Measurements from ENCODE around the gene KCNK5. TPM values are rescaled to one million over a fixed set of nuclear protein-coding genes. Genes with fewer than 3 reads are reported as not detected.

KCNK5 gene
- polyA plus RNA-seq, 3 donors: 0.09 TPM; not detected in 2

- no peaks in the 10 kb centered on the region for H4K20me1 ChIP-seq (ENCODE audit: insufficient read depth, low read length)
- no peak overlapping the region for H3K27ac ChIP-seq (ENCODE audit: low read depth in 1 of 2, low read length in 2 of 2)
- no peak overlapping the region for H3K4me3 ChIP-seq (replicated peaks in 1 of 3; ENCODE audit: low read depth in 2 of 3, low read length in 3 of 3)
- no peak overlapping the region for H3K4me2 ChIP-seq (replicated peaks; ENCODE audit: extremely low read depth, low read length, poor library complexity, severe bottlenecking)
- H3K9me3 ChIP-seq (replicated peaks in 1 of 2; ENCODE audit: control insufficient read depth in 1 of 2, insufficient read depth in 1 of 2, low read length in 2 of 2): no peaks in the 10 kb centered on the region
- H3K9ac ChIP-seq (ENCODE audit: insufficient read depth, low read length, poor library complexity, severe bottlenecking): no peak overlapping the region
- peaks cover 0 to 6% (median 0%) of the 10 kb centered on the region in 7 donors for H3K9me3 Mint-ChIP-seq
- no peaks in the 10 kb centered on the region for H3K79me2 ChIP-seq (ENCODE audit: insufficient read depth, low read length)
- whole genome bisulfite sequencing (ENCODE audit: insufficient coverage): 30% methylated on average over 2 of the region's 3 CpGs
- no peak overlapping the region for H2AFZ ChIP-seq (ENCODE audit: insufficient read depth, low read depth, low read length, poor library complexity, severe bottlenecking)
- H3K36me3 ChIP-seq (replicated peaks in 1 of 2; ENCODE audit: control insufficient read depth in 1 of 2, insufficient read depth in 2 of 2, low read length in 2 of 2): no peaks in the 10 kb centered on the region
- no peaks in the 10 kb centered on the region for H3K27me3 ChIP-seq (ENCODE audit: control insufficient read depth in 2 of 2, insufficient read depth in 2 of 2, low read length in 2 of 2)
- TF ChIP-seq CTCF (IDR thresholded peaks at IDR 0.05): no peak
- no peak overlapping the region for H3K27ac Mint-ChIP-seq
- H3K4me1 ChIP-seq (ENCODE audit: control insufficient read depth in 1 of 2, insufficient read depth in 2 of 2, low read length in 2 of 2): no peaks in the 10 kb centered on the region
- intact Hi-C loops (cut with micrococcal nuclease): no loop called here
- DNase-seq: no peak
- no peak overlapping the region for H3K4me3 Mint-ChIP-seq
- H3K4me1 Mint-ChIP-seq: peaks cover 3% of the 10 kb centered on the region
- H3K36me3 Mint-ChIP-seq: no peaks in the 10 kb centered on the region
- H3K27me3 Mint-ChIP-seq (ENCODE audit: low read depth in 3 of 3): peaks cover 1 to 5% (median 4%) of the 10 kb centered on the region in 3 donors
These were observed 71.8 kb downstream of the KCNK5 start for GRCh38 chr6:39157511-39157910.

GRCh38 chr6:39156801-39157200 lies 72.5 kb downstream of the KCNK5 start:
- no peak overlapping the region for H3K4me3 ChIP-seq (replicated peaks in 1 of 3; ENCODE audit: low read depth in 2 of 3, low read length in 3 of 3)
- no peak overlapping the region for H3K4me2 ChIP-seq (replicated peaks; ENCODE audit: extremely low read depth, low read length, poor library complexity, severe bottlenecking)
- Mint-ChIP-seq H3K9me3 (peaks cover 0 to 6% (median 0%) of the 10 kb centered on the region in 7 donors), H3K4me1 (peaks cover 5% of the 10 kb centered on the region), H3K36me3 (no peaks in the 10 kb centered on the region), H3K27ac (no peak overlapping the region), H3K4me3 (no peak overlapping the region), H3K27me3 (ENCODE audit: low read depth in 3 of 3) (peaks cover 1 to 8% (median 4%) of the 10 kb centered on the region in 3 donors)
- no peak overlapping the region for H2AFZ ChIP-seq (ENCODE audit: insufficient read depth, low read depth, low read length, poor library complexity, severe bottlenecking)
- no peak for TF ChIP-seq CTCF (IDR thresholded peaks at IDR 0.05)
- H3K9me3 ChIP-seq (replicated peaks in 1 of 2; ENCODE audit: control insufficient read depth in 1 of 2, insufficient read depth in 1 of 2, low read length in 2 of 2): no peaks in the 10 kb centered on the region
- no peak overlapping the region for H3K9ac ChIP-seq (ENCODE audit: insufficient read depth, low read length, poor library complexity, severe bottlenecking)
- no peaks in the 10 kb centered on the region for H3K79me2 ChIP-seq (ENCODE audit: insufficient read depth, low read length)
- no peak for DNase-seq
- H3K36me3 ChIP-seq (replicated peaks in 1 of 2; ENCODE audit: control insufficient read depth in 1 of 2, insufficient read depth in 2 of 2, low read length in 2 of 2): no peaks in the 10 kb centered on the region
- H3K27ac ChIP-seq (ENCODE audit: low read depth in 1 of 2, low read length in 2 of 2): no peak overlapping the region
- intact Hi-C loops (cut with micrococcal nuclease): no loop called here
- no peaks in the 10 kb centered on the region for H3K27me3 ChIP-seq (ENCODE audit: control insufficient read depth in 2 of 2, insufficient read depth in 2 of 2, low read length in 2 of 2)
- no peaks in the 10 kb centered on the region for H4K20me1 ChIP-seq (ENCODE audit: insufficient read depth, low read length)
- WGBS (ENCODE audit: insufficient coverage): 100% methylated on average over 2 of the region's 3 CpGs
- H3K4me1 ChIP-seq (ENCODE audit: control insufficient read depth in 1 of 2, insufficient read depth in 2 of 2, low read length in 2 of 2): no peaks in the 10 kb centered on the region
